Renal pelvis (tissue), 4 donors: ENCODE results near the gene PRMT7. TPM values are rescaled to one million over a fixed set of nuclear protein-coding genes. Genes with fewer than 3 reads are reported as not detected.
A peak's percentile ranks its signal among the peaks of the same experiment; 100 is the strongest.

Source experiments
- DNase-seq: peaks from one replicate; pipeline ENCODE4 v3.0.0-alpha.2; 2013
- polyA plus RNA-seq, 3 donors: library from polyadenylated mRNA; unstranded; fragments of 120-200 nt; gene quantifications; one replicate each; pipeline ENCODE4 v1.2.1, GENCODE V29; 2013; ENCODE audit not compliant: insufficient read length in 3 of 3

PRMT7 gene
- polyA plus RNA-seq, 3 donors = 47.1 to 71.1 (median 64.8) TPM

DNA sequence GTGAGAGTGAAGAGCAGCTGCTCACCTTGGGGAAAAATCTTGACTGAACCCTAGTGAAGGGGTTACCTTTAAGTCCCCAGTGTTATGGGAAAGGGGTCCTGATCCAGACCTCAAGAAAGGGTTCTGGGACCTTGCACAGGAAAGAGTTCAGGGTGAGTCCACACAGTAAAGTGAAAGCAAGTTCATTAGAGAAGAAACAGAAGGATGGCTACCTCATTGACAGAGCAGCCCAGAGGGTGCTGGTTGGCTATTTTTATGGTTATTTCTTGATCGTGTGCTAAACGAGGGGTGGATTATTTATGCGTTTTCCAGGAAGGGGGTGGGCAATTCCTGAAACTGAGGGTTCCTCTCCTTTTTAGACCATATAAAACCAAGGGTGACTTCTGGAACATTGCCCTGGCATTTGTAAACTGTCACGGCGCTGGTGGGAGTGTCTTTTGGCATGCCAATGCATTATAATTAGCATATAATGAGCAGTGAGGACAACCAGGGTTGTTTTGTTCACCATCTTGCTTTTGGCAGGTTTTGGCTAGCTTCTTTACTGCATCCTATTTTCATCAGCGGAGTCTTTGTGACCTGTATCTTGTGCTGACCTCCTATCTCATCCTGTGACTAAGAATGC is 79.0 kb downstream of the PRMT7 start:
- no peak for DNase-seq

DNA sequence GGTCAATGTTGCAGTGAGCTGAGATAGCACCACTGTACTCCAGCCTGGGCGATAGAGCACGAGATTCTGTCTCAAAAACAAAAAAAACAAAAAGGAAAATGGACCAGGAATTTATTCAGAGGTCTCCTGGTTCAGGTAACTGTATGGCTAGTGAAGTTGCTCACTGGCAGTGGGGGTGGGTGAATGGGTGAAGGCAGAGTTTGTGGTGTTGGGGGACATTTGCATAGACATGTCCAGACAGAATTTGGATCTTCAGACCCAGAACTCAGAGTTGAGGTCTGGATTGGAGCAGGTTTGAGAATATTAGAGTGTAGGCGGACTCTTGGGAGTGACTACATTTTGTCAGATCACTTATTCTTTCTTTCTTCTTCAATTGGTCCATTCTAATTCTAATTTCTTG is 82.5 kb downstream of the PRMT7 start:
- DNase-seq = no peak

DNA sequence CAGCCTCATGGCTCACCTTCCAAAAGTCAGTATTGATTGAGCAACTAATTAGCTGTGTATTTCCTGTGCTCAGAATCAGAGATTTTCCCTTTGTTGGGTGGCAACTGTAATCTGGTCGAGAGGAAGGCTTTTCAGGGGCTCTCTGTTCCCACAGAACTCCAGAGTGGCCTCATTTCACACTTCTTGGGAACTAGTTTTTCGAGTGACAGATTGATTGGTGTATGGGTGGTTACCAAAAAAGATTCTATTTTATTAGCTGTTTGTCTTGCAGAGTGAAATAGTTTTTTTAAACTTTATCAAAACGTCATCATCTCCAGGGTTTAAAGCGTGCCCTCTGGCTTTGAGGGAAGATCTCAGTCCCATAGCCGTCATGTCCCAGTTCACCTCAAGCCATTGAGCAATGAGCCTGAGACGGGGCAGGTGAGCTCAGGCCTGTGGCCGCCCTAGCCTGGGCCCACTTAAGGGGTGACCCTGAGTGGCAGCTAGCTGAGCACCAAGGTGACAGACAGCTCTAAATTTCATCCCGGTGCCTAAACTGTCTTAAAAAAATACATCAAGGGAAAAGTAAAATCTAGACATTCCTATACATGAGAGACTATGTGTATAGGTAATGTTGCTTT is 84.5 kb downstream of the PRMT7 start:
- no peak for DNase-seq

DNA sequence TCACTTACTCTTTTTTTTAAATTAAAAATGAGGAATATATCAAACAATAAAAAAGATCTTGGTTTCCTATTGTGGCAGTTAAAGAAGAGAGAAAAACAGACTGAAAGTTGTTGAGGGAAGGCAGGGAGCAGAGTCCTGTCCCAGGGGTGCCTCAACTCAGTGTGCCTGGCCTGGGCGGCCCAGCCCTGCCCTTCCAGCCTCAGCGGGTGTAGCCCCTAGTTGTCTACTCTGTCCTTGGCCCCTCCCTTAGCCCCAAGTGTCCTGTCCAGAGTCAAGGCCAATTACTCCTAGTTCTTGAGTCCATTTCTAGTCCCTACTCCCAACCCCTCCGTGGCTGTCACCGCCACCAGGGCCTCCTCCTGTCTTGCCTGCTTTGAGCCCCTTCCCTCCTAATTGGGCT is 85.0 kb downstream of the PRMT7 start:
- DNase-seq = no peak

DNA sequence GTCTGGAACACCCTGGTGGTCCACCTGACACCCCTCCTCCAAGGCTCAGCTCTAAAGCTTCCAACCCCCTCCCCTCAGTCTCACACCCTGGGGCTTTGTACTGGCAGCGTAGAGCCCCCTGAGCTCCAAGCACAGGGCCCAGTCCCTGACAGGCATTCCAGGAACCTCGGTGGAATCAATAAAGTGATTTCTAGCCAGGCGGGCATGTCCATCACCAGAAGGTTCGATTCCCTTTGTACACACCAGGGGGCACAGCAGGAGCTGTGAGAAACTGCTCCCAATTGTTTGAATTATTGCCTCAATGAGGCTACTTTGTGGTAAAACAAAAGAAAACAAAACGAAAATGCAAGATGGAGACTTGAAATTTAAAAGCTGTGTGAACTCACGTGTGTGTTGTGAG is 85.7 kb downstream of the PRMT7 start:
- peak; percentile 29 for DNase-seq

DNA sequence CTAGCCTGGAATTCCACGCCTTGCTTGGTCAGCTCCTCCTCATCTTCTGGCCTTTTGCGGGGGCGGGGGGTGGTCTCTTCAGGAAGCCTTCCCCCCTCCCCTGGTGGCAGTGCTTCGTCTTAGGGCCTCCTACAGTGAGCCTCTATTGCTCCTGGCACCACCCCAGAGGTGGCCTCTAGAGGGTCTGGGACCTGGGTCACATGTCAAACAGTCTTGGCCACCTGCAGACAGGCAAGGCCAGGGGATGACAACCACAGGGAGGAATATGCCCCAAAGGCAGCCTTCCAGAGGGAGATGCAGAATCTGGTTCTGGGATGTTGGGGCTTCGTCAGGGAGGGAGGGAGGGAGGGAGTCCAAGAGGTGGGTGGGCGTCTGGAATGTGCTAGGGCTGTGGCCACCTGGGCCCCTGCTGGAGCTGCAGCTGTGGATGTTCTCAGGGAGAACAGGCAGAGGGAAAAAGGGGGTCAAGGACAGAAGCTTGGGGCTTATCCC is 86.9 kb downstream of the PRMT7 start:
- DNase-seq = no peak

DNA sequence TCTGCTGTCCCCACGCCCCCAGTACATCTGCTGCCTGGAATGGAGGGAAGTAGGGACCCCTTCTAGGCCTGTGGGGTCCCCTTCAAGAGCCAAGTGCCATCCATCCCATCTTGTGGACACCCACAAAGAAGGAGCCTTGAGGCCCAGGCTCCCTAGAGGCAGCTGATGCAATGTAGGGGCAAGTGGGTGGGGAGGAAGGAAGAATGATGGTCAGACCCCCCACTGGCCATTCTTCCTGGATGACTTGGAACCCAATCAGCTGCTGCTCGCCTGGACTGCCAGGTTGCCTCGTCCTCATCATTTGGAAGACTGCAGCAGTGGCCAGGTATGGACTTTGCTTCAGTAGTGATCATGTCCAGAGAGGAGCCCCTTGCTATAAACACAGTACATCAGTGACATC is 88.6 kb downstream of the PRMT7 start:
- DNase-seq = no peak

DNA sequence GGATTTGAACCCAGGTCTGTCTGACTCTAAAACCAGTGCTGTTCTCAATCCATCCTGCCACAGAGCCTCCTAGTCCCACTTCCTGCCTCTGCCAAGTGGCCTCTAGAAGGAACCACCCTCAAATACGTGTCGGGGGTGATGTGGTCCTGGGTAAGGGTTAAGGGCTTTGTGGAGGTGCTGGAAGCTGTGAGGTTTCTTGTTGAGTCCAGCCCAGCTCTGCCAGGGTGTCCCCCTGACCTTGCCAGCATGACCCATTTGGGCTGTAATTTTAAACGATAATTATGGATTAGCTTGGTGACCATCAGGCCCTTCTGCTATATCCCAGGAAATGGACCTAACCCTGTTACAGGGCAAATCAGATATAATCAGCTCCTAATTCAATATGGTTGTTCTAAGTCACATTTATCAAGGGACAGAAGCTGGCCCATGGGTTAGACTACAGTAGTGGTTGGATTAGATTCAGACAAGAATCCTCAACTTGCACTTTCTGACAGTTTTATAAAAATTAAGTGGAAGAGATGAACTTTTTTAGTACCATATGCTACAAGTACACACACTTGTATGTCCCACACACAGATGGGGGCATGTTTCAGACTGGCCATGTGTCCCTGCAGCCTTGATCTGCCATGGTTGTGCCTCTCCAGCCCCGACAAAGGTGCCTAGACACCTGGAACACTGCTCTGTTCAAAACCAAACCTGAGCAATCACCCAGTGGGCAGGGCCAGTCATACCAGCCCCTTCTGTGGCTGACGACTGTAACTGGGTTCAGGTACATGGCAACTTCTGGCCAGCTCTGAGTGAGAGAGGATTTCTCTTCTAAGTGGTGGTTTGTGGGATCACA is 89.5 kb downstream of the PRMT7 start:
- no peak for DNase-seq

DNA sequence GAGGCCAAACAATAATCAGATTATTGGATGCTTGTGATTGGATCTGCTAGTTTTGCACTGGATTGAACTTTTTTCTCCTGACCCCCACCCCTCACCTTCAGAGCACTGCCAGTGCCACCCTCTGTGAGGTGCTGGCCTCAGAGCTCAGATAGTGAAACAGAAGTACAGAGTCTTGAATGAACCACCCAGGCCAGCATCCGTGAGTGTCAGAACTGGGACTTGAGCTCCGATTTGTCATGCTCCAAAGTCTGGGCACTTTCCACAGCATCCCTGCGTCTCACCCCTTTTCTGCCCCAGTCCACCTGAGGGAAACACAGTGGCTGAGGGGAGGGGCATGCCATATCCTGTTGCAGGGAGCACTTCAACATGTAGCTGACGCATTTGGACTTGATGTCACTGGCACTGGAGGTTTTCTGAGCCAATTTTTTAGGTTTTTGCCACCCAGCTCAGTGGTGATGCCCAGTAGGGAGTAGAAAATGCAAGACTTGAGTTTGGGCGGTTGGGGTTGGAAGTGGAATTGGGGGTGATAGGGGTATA is 90.2 kb downstream of the PRMT7 start:
- no peak for DNase-seq

DNA sequence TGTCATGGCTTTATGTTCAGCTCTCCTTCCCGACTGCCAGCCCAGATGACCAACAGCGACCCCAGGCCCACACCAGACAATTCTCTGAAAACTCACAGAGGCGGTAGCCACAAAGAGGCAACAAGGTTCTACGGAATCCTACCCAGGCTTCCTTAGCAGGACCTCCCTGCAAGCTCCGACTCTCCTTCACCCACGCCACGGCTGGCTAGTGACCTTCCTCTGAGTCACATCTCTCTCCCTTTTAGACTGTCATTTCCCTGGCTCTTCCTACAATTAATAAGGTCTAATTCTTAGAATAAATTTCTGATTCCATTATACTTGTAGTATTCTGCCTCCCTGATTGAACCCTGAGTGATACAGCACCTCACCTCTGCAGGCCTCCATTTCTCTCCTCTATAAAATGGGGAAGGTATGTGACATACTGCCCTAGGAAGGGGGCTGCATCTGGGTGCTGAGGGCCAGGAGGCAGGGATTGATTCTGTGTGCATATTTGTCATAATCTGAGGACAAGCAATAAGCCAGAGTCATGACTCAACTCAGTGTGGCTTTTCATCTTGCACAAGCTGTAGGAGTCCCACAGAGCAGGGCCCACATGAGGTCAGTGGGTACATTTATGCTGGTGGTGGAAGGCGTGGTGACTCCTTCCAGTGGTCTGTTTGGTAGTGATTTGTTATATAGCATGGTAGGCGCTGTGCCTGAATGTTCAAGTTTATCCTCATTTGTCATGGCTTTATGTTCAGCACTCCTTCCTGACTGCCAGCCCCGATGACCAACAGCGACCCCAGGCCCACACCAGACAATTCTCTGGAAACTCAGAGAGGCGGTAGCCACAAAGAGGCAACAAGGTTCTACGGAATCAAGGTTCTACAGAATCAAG is 91.3 kb downstream of the PRMT7 start:
- DNase-seq = no peak

DNA sequence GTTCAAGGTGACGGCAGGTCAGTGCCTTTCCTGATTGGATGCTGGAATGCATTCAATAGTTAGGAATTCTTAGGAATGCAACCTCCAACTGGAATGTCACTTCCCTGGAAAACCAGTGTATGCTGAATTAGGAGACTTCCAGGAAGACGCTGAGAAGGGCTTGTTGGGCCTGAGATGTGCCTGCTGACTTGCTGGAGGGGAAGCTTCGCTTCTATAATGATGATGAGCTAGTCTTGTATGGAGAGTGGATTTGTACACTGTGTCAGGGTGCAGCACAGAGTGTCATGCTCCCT is 91.9 kb downstream of the PRMT7 start:
- no peak for DNase-seq

DNA sequence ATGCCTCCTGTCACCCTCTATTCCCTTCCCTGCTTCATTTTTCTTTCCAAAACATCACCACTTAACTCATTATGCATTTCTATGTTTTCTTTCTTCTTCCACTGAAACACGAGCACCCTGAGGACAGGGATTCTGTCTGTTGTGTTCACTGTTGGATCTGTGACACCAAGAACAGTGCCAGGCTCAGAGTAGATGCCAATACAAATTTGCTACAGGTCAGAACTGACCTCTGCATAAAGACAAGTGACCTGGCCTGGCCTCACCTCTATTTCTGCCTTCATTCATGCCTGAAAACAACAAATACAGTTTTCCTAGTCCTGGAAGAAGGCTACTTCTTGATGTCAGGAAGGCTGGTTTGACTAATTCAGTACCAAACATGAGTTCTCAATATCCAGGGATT is 92.4 kb downstream of the PRMT7 start:
- DNase-seq = no peak

DNA sequence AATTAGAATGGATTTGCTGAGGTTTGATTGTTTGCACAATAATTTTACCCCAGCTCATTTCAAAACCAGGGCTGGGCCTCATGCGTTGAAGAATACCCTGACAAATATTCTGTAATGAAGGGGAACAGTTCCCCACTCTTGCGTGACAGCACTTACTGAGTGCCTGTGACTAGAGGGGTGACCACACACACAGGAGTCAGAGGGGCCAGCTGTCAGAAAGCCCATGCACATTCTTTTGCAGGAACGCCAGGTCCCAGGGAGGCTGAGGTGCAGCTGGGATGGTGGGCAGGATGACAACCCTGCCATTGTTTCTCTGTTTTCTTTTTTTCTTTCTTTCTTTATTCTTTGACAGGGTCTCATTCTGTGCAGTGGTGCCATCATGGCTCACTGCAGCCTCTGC is 92.9 kb downstream of the PRMT7 start:
- no peak for DNase-seq

DNA sequence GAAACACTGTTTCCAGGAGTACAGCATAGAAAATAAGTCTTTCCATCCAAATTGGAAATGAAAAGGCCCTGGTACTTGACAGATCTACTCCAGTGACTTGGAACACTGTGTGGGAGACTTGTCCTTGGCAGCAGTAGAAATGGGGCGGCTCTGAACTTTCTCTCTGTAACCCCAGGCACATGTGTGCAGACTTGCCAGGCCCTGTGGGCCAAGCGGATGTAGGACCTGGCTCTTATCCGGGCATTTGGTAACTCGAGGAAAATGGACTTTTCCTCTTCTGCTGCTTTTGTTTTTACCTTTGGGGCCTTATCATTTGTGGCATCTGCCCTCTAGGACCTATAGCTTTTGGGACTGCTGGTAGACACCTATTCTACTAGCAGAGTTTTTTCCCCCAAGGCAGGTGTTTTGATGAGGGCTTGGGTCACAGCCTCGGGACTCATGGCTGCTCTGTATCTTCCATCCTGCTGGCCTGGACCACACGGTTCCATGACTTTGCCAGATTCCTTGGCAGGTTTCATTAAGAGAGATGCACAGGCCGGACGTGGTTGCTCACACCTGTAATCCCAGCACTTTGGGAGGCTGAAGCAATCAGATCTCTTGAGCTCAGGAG is 94.0 kb downstream of the PRMT7 start:
- DNase-seq = no peak

DNA sequence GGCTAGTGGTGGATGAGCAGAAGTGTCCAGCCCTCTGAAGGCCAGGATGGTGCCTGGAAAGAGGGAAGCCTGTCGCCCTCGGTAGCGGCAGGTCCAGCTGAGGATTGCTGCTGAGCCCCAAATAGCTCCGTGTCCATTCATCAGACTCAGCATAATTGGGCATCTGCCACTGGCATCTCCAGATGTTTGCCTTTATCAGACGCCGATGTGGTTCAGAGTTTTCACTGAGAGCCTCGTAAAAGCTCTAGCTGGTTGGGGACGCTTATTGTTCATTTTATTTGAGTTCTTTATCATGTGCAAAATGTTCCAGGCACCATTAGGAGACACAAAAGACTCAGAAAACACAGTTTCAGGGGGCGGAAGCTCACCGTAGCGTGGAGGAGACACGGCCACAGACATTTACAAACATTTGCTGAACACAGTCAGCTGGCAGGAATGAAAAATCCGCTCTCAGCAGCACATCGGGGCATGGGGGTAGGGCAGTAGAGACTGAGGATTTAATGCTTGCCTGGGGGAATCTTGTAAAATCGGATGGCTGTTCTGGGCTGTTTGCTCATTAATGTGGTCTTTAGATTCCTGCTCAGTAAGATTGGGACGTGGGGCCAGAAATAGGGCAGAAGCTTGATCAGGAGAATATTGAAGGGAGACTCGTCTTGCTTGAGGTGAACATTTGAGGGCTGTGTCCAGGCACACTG is 95.8 kb downstream of the PRMT7 start:
- no peak for DNase-seq

Other genes starting within 250 kb of the PRMT7 start
- 10 to 100 TPM; 30.9 to 35.0 (median 33.5) TPM for gene NFATC3, start 225.6 kb upstream of the PRMT7 start, polyA plus RNA-seq
- gene ESRP2, start 74.9 kb upstream of the PRMT7 start, polyA plus RNA-seq = 10 to 100 TPM; 29.1 to 45.3 (median 38.1) TPM
- gene PLA2G15, start 65.6 kb upstream of the PRMT7 start, polyA plus RNA-seq = 10 to 100 TPM; 23.1 to 26.6 (median 23.2) TPM
- gene SLC7A6, start 46.5 kb upstream of the PRMT7 start, polyA plus RNA-seq = 10 to 100 TPM; 12.2 to 16.8 (median 15.2) TPM
- 10 to 100 TPM; 22.3 to 25.4 (median 24.7) TPM for gene SLC7A6OS, start 73 bp upstream of the PRMT7 start, polyA plus RNA-seq
- gene SMPD3, start 137.5 kb downstream of the PRMT7 start, polyA plus RNA-seq = 1 to 10 TPM; 1.0 to 2.2 (median 1.5) TPM
- 10 to 100 TPM; 34.6 to 49.1 (median 43.2) TPM for gene ZFP90, start 228.3 kb downstream of the PRMT7 start, polyA plus RNA-seq